Bronchial epithelial cell (primary cell): ENCODE measurements around the gene GPR31. TPM values are rescaled to one million over a fixed set of nuclear protein-coding genes. Genes with fewer than 3 reads are reported as not detected.

Experiments used
- DNase-seq: peaks from one replicate; pipeline ENCODE4 v3.0.0-alpha.2; 2010; ENCODE audit warnings: low read depth
- FAIRE-seq: peaks from 2 replicates; lab custom pipeline; 2011; peaks lifted over from hg19 to GRCh38; lab: Jason Lieb, UNC
- H3K27me3 ChIP-seq: 2 replicates; pipeline ENCODE4 v1.5.1; 2011; ENCODE audit warnings: low read length; ENCODE audit not compliant: control insufficient read depth, insufficient read depth
- H3K36me3 ChIP-seq: 2 replicates; pipeline ENCODE4 v1.5.1; 2011; ENCODE audit warnings: low read length; ENCODE audit not compliant: control insufficient read depth, insufficient read depth
- H3K4me3 ChIP-seq: 2 replicates; pipeline ENCODE4 v1.5.1; 2011; ENCODE audit warnings: mild to moderate bottlenecking, low read depth, low read length, control low read depth
- CTCF ChIP-seq: IDR thresholded peaks from 2 replicates; pipeline ENCODE4 v1.5.1; 2011; ENCODE audit warnings: mild to moderate bottlenecking, moderate library complexity, low read length, control low read depth, inconsistent platforms; ENCODE audit not compliant: insufficient read depth, severe bottlenecking
- total RNA-seq: library from RNA; depleted of rRNA; stranded (reverse); fragments of >200 nt; gene quantifications from 2 replicates; pipeline ENCODE4 v1.2.1, GENCODE V29; 2014

Gene GPR31
- total RNA-seq, 1 donor from 2014 or later, result not detected

DNA sequence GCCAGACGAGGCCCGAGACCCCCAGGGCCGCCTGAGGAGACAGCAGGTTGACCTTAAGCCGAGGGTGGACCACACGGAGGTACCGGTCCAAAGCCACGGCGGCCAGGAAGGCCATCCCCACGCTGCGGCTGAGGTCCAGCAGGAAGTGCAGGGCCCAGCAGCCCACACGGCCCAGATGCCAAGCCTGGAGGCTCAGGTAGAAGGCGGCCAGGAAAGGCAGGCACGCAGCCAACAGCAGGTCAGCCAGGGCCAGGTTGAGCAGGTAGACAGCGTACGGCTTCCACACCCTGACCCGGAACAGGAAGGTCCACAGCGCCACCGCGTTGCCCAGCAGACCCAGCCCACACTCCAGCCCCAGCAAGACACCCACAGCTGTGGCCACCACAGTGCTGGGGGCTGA, 366 bp downstream of the GPR31 start:
- no peak for TF ChIP-seq CTCF
- Histone ChIP-seq H3K4me3 (no peak overlapping the region), H3K27me3 (no peaks in the 10 kb centered on the region), H3K36me3 (no peaks in the 10 kb centered on the region)
- DNase-seq (no peak), FAIRE-seq (no peak)

DNA sequence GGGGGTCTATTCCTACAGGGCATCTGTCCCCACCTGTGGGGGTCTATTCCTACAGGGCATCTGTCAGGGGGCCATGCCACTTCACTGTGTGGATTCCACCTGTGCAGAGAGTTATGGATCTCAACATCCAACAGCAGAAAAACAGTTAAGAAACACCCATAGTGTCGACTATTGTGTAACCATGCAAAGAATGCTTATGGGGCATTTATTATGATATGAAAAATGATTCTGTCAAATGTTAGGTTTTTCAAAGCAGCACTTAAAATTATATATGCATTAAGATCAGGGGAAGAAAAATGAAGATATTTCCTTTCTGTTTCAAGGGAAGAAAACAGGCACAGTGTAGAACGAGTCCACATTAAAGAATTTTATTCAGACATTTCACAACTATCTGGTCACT, 2.9 kb downstream of the GPR31 start:
- no peak for DNase-seq
- Histone ChIP-seq H3K27me3 (no peaks in the 10 kb centered on the region), H3K4me3 (no peak overlapping the region), H3K36me3 (no peaks in the 10 kb centered on the region)
- FAIRE-seq, result no peak
- TF ChIP-seq CTCF, result no peak

- FAIRE-seq, result no peak
- no peak for TF ChIP-seq CTCF
- H3K27me3 ChIP-seq, result no peaks in the 10 kb centered on the region
- no peak overlapping the region for H3K4me3 ChIP-seq
- DNase-seq, result no peak
- no peaks in the 10 kb centered on the region for H3K36me3 ChIP-seq
Observed at GRCh38 chr6:167154291-167154690, 3.5 kb downstream of the GPR31 start.

- DNase-seq, result peak; percentile 12
- TF ChIP-seq CTCF, result no peak
- Histone ChIP-seq H3K36me3 (no peaks in the 10 kb centered on the region), H3K4me3 (no peak overlapping the region), H3K27me3 (no peaks in the 10 kb centered on the region)
- no peak for FAIRE-seq
Observed at GRCh38 chr6:167153521-167153959, 4.2 kb downstream of the GPR31 start.

- no peak overlapping the region for H3K4me3 ChIP-seq
- no peak for DNase-seq
- H3K27me3 ChIP-seq, result no peaks in the 10 kb centered on the region
- no peaks in the 10 kb centered on the region for H3K36me3 ChIP-seq
- TF ChIP-seq CTCF, result no peak
- no peak for FAIRE-seq
Observed at GRCh38 chr6:167152862-167153261, 4.9 kb downstream of the GPR31 start.

DNA sequence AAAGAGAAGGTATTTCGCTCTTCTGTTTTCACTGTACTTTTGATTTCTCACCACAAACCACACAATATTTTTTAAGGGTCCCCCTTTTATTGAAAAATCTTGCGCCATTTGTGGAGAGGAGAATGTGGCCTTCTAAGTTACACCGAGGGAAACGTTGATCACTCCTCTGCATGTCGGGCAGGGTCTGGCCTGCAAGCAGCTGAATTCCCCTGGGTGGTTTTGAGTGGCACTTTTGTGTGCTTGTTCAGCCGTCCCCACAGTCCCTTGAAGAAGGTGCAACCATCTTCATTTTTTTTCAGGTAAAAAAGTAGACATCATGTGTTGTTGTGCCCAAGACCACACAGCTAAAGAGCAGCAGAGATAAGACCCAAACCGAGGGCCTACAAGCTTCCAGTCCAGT, 6.1 kb downstream of the GPR31 start:
- DNase-seq, result no peak
- FAIRE-seq, result no peak
- no peak overlapping the region for H3K4me3 ChIP-seq
- no peaks in the 10 kb centered on the region for H3K36me3 ChIP-seq
- no peaks in the 10 kb centered on the region for H3K27me3 ChIP-seq
- no peak for TF ChIP-seq CTCF
